Ramos (cell line): ENCODE data around the gene ERCC4.

Experiments
- in situ Hi-C: fragments of 300-500 bp; cut with MboI; formaldehyde crosslinking; loops from one replicate; pipeline ENCODE4 v1.14.3; 2022; ENCODE audit warnings: low sequenced_read_pairs; ENCODE audit not compliant: unreplicated experiment

ERCC4 gene

DNA sequence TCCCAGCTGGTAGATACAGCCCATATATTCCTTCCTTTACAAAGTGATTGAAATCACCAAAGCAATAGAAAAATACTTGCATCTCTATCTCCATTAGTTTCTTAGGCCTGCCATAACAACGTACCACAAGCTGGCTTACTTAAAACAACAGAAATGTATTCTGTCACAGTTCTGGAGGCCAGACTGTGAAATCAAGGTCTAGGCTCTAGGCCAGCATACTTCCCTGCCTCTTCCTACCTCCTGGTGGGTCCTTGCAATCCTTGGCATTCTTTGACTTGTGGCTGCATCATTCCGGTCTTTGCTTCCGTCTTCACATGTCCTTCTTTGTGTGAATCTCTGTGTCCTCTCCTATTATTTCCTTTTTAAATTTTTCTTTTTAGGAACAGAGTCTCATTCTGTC, 62.5 kb downstream of the ERCC4 start:
- in situ Hi-C loops = no loop called here

DNA sequence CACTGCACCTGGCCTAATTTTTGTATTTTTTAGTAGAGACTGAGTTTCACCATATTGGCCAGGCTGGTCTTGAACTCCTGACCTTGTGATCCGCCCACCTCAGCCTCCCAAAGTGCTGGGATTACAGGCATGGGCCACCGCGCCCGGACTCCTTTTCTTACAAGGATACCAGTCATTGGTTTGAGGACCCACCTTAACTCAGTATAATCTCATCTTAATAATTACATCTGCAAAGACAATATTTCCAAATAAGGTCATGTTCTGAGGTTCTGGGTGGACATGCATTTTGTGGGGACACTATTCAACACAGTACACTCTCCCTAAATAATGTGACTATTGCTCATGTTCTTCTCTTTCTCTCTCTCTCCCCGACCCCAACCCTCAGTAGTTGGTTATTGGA, 63.7 kb downstream of the ERCC4 start:
- in situ Hi-C loops = no loop called here

DNA sequence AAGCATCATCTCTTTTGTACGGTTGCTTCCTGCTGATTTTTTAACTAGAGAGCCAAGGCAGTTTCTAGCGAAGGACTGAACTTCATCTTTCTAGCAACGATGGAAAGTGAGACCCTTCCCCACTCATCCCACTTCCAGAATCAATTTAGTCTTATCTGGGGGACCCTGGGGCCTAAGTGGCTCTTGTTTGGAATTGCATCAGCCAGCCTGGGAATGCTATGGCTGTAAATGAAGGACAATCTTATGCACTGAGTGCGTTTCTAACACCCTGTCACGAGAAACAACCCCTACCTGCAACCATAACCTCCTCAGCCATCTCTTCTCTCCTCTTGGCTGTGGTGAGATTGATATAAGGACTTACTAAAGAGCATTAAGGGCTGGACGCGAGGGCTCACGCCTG, 64.8 kb downstream of the ERCC4 start:
- in situ Hi-C loops = no loop called here

DNA sequence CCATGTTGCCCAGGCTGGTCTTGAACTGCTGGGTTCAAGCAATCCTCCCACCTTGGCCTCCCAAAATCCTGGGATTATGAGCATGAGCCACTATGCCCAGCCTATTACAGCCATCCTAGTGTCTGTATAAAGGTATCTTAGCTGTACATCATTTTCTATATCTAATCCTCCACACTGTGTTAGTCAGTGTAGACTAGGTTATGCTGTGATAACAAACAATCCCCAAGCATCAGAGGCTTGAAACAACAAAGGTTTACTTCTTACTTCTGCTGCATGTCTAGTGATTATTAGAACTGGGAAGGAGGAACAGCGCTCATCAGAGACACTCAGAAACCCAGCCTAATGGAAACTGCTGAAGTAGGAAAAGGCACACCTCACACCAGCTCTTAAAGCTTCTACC, 68.1 kb downstream of the ERCC4 start:
- in situ Hi-C loops = no loop called here

DNA sequence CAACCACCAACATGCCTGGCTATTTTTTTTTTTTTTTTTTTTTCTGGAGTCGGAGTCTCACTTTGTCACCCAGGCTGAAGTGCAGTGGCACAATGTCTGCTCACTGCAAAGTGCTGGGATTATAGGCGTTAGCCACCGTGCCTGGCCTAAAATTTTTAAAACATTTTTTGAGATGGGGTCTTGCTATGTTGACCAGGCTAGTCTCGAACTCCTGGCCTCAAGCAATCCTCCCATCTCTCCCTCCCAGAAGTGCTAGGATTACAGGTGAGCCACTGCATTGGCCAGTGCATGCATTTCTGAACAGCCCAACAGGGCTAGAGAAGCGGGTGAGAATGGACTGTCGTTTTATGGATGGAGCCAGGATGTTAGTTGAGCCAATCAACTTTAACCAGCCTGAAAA, 72.4 kb downstream of the ERCC4 start:
- in situ Hi-C loops = no loop called here

DNA sequence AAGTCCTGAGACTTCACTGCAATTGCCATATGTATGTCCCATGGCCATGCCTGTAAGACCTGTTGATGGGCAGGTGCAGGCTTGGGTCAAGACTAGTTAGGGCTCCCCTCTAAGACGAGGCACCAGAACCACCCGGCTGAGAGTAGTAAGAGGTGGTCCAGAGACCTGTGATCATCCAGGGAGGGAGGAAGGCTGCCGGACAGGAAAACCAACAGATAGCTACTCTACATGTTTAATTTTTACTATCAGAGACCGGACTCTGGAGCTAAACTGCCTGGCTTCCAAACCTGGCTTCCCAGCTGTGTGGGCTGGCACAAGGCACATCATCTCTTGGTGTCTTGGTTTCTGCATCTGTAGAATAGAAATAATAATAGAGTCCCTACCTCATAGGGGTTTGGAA, 73.0 kb downstream of the ERCC4 start:
- in situ Hi-C loops = no loop called here

DNA sequence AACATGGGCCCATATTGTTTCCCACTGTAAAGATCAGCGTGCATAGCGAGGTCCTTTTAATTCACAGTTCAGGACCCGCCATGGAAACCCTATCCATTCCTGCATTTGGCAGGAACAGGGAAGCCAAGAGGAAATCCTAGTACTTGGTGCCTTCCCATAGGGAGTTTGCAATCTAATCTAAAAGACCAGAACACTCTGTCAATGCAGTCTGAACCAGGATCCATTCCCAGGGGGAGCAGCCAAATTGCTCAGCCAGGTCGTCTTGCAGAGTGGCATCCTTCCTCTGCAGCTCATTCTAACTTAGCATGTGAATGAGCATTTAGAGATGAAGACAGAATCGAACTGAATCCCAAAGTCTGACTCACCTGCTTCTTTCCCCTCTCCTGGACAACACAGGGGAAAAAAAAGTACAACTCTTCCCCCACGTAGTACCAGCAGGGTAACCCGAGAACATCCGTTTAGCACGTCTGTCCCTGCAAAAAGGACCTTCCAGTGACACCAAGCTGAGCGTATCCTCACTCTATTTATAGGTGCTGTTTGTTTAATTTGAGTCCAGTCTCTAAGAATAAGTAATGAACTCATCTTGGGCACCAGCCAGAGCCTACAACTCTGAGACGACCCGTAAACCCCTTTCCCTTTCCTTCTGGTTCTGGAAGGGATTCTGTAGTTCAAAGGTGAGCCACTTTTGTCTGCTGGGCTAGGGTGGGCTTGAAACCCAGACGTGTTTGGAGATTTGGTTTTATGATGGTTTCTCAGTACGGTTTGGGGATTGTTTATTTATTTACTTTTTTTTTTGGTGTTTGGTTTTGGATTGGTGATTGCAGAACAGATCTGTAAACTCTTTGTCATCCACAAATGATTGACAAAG, 74.5 kb downstream of the ERCC4 start:
- in situ Hi-C loops = no loop called here

DNA sequence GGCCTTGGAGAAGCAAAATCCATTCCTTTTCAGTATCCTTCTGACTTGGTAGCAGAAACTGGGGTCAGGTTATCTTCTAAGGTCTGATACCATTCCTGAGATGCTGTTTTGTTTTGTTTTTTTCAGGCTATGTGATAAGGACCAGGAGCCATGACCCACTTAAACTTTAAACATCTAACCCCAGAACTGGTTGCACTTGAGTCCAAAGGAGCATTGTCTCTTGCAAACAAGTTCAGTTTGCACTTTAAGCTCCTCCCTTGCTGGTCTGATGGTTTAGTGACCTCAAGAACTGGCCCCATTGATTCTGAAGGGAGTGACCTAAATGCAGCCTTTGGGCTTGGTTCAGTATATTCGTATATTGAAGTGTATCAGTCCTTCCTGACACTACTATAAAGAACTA, 75.2 kb downstream of the ERCC4 start:
- in situ Hi-C loops = no loop called here

DNA sequence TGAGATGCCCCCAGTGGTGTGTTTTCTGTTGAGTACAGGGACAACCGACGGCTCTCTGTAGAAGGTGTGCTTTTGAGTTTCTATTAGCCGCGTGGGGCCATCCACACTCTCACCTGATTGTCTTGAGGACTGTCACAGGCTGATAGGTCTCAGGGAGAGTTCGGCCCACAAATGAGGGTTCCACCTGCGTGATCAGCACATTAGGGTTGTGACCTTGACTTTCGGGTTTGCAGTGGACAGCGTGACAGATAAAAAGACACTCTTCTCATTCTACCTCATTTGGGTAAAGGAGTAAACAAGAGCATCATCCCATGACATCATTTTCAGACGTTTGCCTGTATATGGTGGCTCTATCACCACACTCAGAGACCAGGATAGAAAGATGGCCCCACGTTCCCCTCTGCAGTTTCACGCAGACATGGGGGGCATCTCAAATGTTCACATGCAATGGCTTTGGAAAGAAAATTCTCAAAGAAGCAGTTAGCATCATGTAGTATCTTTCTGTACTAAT, 76.9 kb downstream of the ERCC4 start:
- in situ Hi-C loops = no loop called here

DNA sequence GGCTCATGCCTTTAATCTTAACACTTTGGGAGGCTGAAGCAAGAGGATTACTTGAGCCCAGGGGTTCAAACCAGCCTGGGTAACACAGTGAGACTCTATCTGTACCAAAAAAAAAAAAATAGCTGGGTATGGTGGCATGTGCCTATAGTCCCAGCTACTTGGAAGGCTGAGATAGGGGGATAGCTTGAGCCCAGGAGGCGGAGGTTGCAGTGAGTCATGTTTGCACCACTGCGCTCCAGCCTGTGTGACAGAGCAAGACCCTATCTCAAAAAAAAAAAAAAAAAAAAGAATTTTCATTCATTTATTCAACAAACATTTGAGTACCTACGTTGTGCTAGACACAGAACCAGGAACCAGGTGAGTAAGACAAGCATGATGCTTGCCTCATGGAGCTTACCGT, 77.6 kb downstream of the ERCC4 start:
- in situ Hi-C loops = no loop called here

DNA sequence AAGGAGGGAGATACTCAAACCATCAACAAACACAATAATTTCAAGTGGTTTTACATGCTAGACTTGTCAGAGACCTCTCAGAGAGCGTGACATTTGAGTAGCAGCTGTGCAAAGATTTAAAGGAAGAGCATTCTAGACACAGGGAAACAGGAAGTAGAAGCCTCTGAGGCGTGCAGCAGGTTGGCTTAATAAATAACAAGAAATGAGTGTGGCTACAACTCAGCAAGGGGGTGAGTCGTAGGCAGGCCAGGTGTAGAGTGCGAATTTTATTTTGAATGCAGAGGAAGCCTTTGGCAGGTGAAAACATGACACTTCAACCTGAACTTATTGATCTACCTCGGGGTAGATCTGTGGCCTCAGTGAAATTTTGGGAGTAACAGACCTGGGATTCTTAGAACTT, 78.0 kb downstream of the ERCC4 start:
- in situ Hi-C loops = no loop called here

DNA sequence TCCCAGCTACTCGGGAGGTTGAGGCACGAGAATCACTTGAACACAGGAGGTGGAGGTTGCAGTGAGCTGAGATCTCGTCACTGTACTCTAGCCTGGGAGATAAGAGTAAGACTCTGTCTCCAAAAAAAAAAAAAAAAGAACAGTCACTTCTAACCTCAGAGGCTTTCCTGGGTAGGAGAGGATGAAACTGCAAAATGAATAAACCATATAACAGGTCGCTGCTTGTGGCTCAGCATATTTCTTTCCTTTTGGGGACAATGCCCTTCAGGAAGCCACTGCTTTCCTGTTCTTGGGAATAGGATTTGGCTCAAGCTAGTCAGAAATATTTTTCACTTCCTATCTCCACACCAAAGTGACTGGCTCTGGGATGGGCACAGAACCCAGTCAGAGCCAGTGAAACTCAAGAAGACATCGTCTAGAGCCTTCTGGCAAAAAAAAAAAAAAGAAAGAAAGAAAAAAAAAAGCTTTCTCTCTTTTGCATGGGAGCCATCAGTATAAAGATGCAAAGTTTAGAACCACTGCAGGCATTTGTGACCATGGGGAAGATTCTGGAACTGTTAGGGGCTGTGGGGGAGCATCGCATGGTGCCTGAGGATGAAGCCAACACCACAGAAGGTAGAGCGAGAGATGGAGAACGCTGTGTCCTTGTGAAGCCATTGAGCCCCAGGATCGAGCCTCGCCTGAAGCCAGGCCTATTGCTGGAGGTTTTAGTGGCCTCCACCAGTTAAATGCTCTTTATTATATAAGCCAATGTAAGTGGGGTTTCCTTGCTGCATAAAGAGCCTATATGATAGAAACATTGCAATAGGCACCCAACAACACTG, 79.3 kb downstream of the ERCC4 start:
- in situ Hi-C loops = no loop called here

DNA sequence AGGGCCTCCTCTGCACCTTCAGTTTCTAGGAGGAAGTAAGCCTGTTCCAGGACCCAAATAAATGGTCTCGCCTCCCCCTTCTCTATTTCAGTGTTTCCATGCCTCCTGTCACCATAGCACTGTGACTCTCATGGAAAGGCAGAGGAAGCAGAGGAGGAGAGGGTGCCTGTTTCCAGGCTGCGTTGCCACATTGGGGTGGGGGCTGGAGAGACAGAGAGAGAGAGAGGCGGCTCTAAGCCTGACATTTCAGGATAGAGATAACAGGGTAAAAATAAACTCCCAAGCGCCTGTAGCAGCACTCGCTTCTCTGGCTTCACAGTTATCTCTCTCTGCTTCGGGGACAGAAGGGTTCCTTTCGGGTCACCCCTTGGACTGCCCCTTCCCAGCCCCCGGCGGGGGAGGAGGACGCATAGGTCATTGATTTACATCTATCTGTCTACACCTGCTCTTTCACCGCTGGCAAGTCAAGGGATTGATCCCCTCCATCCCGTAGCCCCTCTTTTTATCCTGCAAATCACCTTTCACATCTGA, 80.0 kb downstream of the ERCC4 start:
- in situ Hi-C loops = no loop called here

DNA sequence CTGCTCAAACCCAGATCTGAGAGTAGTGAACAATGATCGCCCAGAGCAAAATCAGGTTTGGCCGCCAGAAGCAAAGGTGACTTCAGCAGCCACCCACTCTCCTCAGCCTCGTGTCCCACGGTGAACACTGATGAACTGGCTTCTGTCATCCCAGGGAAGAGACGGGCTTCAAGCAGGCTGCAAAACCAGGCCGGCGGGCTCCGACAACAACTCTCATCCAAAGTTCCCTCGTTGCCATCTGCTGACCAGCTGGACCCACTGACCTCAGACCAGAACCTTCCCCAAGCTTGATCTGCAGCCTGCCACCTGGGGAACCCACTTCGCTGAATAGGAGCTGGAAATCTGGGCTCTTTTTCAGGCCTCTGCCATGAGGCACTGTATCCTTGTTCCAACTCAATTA, 81.6 kb downstream of the ERCC4 start:
- in situ Hi-C loops = no loop called here
